ENCODE data around the gene ZC3H12C. TPM values are rescaled to one million over a fixed set of nuclear protein-coding genes. Genes with fewer than 3 reads are reported as not detected.

Gene ZC3H12C
- total RNA-seq, 2 donors from 2014 or later, result 9.2 to 18.8 TPM

DNA sequence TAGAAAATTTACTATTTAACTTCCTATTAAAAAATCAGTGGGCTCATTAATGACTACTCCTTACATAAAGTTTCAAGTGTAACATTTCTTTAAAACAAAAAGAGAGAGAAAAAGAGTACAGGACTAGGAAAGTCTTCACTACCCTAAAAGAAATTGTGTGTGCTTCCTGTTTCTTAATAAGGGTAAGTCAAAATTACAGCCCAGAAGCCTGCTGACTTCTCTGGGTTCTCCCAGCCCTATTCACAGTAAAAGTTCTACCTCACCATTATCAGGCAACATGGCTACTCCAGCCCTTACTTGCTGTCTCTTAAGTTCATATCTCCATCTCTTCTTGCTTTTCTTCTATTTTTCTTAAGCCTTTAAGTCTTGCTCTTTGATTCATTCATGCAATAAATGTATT, 20.3 kb upstream of the ZC3H12C start:
- H3K27me3 ChIP-seq, result no peaks in the 10 kb centered on the region

DNA sequence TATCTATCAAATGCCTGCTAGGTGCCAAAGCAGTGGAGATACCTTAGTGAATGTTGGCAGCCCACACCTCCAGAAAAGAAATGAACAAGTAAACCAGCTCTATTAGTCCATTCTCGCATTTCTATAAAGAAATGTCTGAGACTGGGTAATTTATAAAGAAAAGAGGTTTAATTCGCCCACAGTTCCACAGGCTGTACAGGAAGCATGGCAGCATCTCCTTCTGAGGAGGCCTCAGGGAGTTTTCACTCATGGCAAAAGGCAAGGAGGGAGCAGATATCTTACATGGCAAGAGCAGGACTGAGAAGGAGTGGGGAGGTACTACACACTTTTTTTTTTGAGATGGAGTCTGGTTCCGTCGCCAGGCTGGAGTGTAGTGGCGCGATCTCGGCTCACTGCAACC, 18.7 kb upstream of the ZC3H12C start:
- Histone ChIP-seq H3K27me3 (no peaks in the 10 kb centered on the region), H3K4me3 (no peak overlapping the region), H3K27ac (no peak overlapping the region), H3K36me3 (no peaks in the 10 kb centered on the region), H3K9me3 (no peaks in the 10 kb centered on the region), H3K4me1 (peaks cover 12% of the 10 kb centered on the region), H3K9ac (ENCODE audit: low read depth in 2 of 2, low read length in 2 of 2) (no peak overlapping the region)
- TF ChIP-seq, protein P1, sequence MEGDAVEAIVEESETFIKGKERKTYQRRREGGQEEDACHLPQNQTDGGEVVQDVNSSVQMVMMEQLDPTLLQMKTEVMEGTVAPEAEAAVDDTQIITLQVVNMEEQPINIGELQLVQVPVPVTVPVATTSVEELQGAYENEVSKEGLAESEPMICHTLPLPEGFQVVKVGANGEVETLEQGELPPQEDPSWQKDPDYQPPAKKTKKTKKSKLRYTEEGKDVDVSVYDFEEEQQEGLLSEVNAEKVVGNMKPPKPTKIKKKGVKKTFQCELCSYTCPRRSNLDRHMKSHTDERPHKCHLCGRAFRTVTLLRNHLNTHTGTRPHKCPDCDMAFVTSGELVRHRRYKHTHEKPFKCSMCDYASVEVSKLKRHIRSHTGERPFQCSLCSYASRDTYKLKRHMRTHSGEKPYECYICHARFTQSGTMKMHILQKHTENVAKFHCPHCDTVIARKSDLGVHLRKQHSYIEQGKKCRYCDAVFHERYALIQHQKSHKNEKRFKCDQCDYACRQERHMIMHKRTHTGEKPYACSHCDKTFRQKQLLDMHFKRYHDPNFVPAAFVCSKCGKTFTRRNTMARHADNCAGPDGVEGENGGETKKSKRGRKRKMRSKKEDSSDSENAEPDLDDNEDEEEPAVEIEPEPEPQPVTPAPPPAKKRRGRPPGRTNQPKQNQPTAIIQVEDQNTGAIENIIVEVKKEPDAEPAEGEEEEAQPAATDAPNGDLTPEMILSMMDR (IDR thresholded peaks at IDR 0.05), result no peak
- intact Hi-C loops (cut with DNase I), result no loop called here
- no peak for DNase-seq

More for the DNA sequence above, 20.3 kb upstream of the ZC3H12C start:
- Histone ChIP-seq H3K4me1 (peaks cover 10% of the 10 kb centered on the region), H3K4me3 (no peak overlapping the region), H3K27ac (no peak overlapping the region), H3K36me3 (no peaks in the 10 kb centered on the region), H3K9me3 (no peaks in the 10 kb centered on the region), H3K9ac (ENCODE audit: low read depth in 2 of 2, low read length in 2 of 2) (no peak overlapping the region)
- DNase-seq, result no peak
- TF ChIP-seq, protein P1 (IDR thresholded peaks at IDR 0.05), result no peak
- intact Hi-C loops (cut with DNase I), result no loop called here

DNA sequence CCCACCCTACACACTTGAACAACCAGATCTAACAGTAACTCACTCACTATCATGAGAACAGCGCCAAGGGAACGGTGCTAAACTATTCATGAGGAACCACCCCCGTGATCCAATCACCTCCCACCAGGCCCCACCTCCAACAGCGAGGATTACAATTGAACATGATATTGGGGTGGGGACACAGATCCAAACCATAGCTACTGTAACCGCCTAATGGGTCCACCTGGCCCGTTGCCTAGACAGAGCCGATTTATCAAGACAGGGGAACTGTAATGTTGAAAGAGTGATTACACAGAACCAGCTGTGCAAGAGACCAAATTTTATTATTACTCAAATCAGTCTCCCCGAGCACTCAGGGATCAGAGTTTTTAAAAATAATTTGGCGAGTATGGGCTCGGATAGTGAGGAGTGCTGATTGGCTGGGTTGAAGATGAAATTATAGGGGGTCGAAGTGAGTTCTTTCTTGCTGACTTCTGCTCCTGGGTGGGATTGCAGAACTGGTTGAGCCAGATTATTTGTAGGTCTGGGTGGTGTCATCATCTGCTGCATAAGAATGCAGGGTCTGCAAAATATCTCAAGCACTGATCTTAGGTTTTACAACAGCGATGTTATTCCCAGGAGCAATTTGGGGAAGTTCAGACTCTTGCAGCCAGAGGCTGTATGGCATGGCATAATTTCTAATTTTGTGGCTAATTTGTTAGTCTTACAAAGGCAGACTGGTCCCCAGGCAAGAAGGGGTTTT, 17.9 kb upstream of the ZC3H12C start:
- intact Hi-C loops (cut with DNase I), result no loop called here
- DNase-seq, result no peak
- Histone ChIP-seq H3K9ac (ENCODE audit: low read depth in 2 of 2, low read length in 2 of 2) (no peak overlapping the region), H3K4me1 (peaks cover 12% of the 10 kb centered on the region), H3K27ac (no peak overlapping the region), H3K36me3 (no peaks in the 10 kb centered on the region), H3K9me3 (no peaks in the 10 kb centered on the region), H3K4me3 (no peak overlapping the region), H3K27me3 (no peaks in the 10 kb centered on the region)
- TF ChIP-seq, protein P1 (IDR thresholded peaks at IDR 0.05), result no peak

DNA sequence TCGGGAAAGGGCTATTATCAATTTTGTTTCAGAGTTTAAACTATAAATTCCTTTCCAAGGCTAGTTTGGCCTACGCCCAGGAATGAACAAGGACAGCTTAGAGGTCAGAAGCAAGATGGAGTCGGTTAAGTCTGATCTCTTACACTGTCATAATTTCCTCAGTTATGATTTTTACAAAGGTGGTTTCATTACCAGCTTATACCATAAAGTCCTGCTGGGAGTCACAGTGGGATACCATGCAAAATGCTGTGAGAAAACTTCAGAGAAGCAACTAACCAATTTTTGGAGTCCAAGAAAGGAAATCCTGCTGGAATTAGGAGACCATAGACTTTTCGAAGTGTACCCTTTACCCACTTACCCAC, 17.4 kb upstream of the ZC3H12C start:
- TF ChIP-seq, protein P1 (IDR thresholded peaks at IDR 0.05), result no peak
- DNase-seq, result no peak
- intact Hi-C loops (cut with DNase I), result no loop called here
- H3K9ac ChIP-seq (ENCODE audit: low read depth in 2 of 2, low read length in 2 of 2), result peak overlapping the region in 1 of 2 donors; percentile 46
- H3K4me3 ChIP-seq, result no peak overlapping the region
- H3K9me3 ChIP-seq, result no peaks in the 10 kb centered on the region
- no peaks in the 10 kb centered on the region for H3K36me3 ChIP-seq
- H3K4me1 ChIP-seq, result peaks cover 12% of the 10 kb centered on the region
- H3K27me3 ChIP-seq, result no peaks in the 10 kb centered on the region
- H3K27ac ChIP-seq, result peak overlapping the region; percentile 75

DNA sequence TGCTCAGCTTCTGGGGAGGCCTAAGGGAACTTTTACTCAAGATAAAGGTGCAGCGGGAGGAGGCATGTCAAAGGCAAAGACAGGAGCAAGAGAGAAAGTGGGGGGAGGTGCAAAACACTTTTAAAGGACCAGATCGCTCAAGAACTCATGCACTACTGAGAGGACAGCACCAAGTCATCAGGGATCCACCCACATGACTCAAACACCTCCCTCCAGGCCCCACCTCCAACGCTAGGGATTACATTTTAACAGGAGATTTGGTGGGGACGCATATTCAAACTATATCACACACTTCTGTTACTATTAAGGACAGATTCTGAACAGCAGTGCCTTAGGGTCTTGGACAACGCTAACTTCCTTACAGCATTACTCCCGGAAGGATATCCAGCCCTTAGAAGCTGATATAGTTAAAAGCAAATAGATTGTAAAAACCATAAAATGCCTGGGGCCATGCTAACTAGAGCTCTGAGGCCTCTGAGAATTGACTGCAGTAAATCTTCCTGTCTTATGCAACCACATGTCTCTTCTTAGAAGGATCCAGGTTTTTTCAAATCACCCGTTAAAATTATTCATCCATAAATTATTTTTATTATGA, 16.7 kb upstream of the ZC3H12C start:
- DNase-seq, result peak; percentile 78
- TF ChIP-seq, protein P1 (IDR thresholded peaks at IDR 0.05), result no peak
- no peak overlapping the region for H3K4me3 ChIP-seq
- H3K36me3 ChIP-seq, result no peaks in the 10 kb centered on the region
- peaks cover 12% of the 10 kb centered on the region for H3K4me1 ChIP-seq
- peak overlapping the region; percentile 75 for H3K27ac ChIP-seq
- H3K27me3 ChIP-seq, result no peaks in the 10 kb centered on the region
- H3K9ac ChIP-seq (ENCODE audit: low read depth in 2 of 2, low read length in 2 of 2), result peak overlapping the region in 1 of 2 donors; percentile 46
- intact Hi-C loops (cut with DNase I), result no loop called here
- H3K9me3 ChIP-seq, result no peaks in the 10 kb centered on the region
